A549 treated with GW870086 at 1 μM for 4 hours (cell line): ENCODE measurements around the gene PPP1R7. TPM values are rescaled to one million over a fixed set of nuclear protein-coding genes. Genes with fewer than 3 reads are reported as not detected.

ENCODE experiments used
- total RNA-seq: library from RNA; stranded (reverse); fragments of 200-300 nt; extraction: Qiagen RNA extraction; gene quantifications from 5 replicates; pipeline ENCODE4 v1.2.3, GENCODE V29; 2022; ENCODE audit warnings: low read depth

The PPP1R7 gene, protein sequence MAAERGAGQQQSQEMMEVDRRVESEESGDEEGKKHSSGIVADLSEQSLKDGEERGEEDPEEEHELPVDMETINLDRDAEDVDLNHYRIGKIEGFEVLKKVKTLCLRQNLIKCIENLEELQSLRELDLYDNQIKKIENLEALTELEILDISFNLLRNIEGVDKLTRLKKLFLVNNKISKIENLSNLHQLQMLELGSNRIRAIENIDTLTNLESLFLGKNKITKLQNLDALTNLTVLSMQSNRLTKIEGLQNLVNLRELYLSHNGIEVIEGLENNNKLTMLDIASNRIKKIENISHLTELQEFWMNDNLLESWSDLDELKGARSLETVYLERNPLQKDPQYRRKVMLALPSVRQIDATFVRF
- total RNA-seq, result 58.4 to 62.6 TPM (median 60.9 TPM) in 5 replicates

DNA sequence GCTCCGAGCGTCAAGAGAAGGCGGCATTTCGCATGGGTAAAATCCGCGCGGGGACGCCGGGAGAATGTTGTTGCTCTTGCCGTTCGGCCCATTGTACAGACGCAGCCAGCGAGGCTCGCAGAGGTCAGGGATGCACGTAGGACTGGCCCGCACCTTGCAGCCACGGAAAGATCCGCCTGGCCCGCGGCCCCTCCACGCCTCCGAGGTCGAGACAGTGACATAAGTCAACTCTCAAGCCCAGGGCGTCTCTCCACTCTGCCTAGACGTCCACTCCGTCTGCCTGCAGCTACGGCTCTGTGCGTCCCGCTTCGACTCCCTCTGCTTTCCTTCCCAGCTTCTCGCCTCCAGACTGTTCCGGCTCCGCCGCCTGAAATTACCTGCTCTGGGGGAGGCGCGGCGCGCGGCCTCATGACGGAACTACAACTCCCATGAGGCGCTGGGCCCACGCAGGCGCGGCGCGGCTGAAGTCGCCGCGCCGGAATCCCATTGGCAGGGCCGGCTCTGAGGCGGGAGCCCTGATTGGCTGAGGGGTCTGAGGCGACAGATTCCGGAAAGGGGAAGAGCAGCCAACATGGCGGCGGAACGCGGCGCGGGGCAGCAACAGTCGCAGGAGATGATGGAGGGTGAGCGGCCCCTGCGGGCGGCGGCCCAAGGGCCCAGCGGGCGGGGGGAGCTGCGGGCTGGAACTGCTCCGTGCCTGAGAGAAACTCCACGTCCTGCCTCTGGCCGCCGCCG is at the start of gene PPP1R7:
Gene PPP1R7 (plus strand): TSS at position 543 of the 735 bp plus-strand sequence. CDS start 29 bp downstream, at position 572.

DNA sequence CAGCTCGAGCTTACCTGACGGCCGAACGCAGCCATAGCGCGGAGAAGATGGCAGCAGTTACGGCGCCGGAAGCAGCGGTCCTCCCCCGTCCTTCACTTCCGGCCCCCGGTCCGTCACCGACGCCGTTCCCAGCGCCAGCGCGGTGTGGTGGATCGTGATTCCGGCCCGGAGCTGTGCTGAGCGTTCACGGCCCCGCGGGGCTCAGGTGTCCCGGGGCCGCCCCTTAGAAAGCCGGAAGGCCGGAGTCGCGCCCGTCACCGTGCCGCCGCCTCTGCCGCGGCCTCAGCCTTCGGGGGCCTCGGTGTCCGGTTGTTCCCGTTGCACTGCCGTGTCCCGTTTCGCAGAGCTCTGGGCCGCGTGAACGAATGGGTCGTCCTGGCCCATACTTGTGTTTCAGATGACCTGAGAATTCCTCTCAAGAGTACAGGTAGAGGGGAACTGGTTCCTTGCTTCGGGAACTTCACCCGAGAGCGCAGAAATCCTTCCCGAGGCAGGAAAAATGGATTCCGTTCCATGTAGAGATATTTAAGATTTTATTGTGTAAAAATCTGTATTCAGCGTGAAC is 47.9 kb upstream of the PPP1R7 start, which contains the start of gene MTERF4:
Gene MTERF4 (minus strand): TSS at position 49 of the 565 bp plus-strand sequence. CDS start 14 bp downstream, at position 35.

DNA sequence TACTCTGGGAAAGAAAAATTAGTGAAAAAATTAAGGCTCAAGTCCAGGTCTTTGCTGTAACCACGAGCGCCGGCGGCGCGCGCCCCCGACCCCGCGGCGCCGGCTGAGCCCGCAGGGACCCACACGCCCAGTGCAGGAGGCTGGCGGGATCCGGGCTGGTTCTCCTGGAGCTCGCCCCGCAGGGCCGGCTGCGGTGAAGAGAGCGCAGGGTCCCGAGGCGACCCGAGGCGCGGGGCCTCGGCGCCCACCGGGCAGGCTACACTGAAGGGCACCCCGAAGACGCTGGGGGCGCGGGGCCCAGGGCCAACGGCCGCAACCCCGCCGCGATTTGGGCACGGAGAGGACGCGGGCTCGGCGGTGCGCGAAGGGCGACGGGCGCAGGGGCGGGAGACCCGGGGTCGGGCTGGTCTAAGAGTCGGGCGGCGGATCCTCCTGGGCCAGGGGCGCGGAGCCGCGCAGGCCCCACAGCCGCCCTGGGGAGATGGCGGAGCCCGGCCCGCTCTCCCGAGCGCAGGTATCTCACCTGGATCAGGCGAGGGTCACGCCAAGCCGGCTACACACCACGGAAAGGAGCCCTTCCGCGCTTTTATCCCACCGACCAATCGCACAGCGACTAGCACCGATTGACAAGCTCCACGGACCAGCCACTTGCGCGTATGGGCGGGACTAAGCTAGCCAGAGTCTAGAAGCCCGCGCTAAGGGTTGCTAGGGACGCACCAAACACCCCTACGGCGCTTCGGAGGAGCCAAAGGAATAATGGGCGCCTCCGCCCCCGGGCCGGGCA is 1.2 kb upstream of the PPP1R7 start, which contains the start of gene PASK:
Gene PASK (minus strand): TSS at position 582 of the 784 bp plus-strand sequence. CDS start 6,440 bp downstream, outside the sequence.

DNA sequence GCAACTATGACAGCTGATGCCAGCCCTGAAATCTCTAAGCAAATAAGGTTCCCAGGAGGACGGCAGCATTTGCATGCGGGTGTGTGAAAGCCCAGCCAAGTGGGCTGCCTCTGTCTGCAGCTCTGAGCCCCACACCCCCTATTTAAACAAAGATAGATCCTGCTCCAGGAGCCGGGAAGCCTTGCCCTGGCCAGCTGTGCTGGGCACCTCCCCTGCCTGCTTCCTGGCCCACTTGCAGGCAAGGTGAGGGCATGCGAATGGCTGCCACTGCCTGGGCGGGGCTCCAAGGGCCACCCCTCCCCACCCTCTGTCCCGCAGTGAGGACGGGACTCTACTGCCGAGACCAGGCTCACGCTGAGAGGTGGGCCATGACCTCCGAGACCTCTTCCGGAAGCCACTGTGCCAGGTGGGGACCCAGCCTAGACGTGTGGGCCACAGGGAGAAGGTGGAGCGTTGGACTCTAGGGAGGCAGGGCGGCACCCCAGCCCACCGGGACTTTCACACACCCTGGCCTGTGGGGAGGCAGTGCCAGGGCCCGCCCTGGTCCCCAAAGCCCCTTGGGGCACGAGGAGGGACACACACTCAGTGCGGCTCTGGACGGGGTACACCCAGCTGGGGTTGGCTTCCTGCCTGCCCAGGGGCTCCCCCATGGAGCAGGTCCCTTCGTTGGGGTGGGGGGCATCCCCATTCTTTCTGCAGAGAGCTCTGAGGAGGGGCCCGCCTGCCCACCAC is 38.3 kb downstream of the PPP1R7 start, which contains the start of gene ANO7:
Gene ANO7 (plus strand): TSS at position 317 of the 732 bp plus-strand sequence. CDS start 1,387 bp downstream, outside the sequence.

Other genes starting within 250 kb of the PPP1R7 start
- not detected in 5 replicates for gene CROCC2, start 244.1 kb upstream of the PPP1R7 start, total RNA-seq
- 0.79 to 2.5 TPM (median 1.2 TPM) in 5 replicates for gene SNED1, start 151.8 kb upstream of the PPP1R7 start, total RNA-seq
- 22.7 to 28.6 TPM (median 26.2 TPM) in 5 replicates for gene MTERF4, start 48.2 kb upstream of the PPP1R7 start, total RNA-seq
- 4.9 to 9.1 TPM (median 7.7 TPM) in 5 replicates for gene PASK, start 995 bp upstream of the PPP1R7 start, total RNA-seq
- 1.5 to 2.3 TPM (median 1.7 TPM) in 5 replicates for gene ANO7, start 38.2 kb downstream of the PPP1R7 start, total RNA-seq
- gene HDLBP, start 165.2 kb downstream of the PPP1R7 start, total RNA-seq, result 249 to 279 TPM (median 268 TPM) in 5 replicates
- gene SEPTIN2, start 165.5 kb downstream of the PPP1R7 start, total RNA-seq, result 220 to 280 TPM (median 269 TPM) in 5 replicates
- 20.7 to 33.5 TPM (median 30.9 TPM) in 5 replicates for gene FARP2, start 205.8 kb downstream of the PPP1R7 start, total RNA-seq